Activated CD8-positive, alpha-beta memory T cell treated with anti-CD3 and anti-CD28 coated beads, Interleukin-2, amount 50 U/mL, for 4 hours (primary cell): Measurements from ENCODE around the gene SSR3.
"Not testable (repeated sequence)": the region's sequence is repeated elsewhere in the genome, so short reads cannot be mapped to it uniquely, and the experiment has no call there.

ENCODE experiments used
- DNase-seq: peaks from one replicate; pipeline ENCODE4 v3.0.0-alpha.2; 2020

Gene SSR3

GRCh38 chr3:156575641-156576040 is 20.7 kb upstream of the SSR3 start:
- no peak for DNase-seq

- not testable (repeated sequence) for DNase-seq
Observed at GRCh38 chr3:156569881-156570280, 15.0 kb upstream of the SSR3 start.

DNA sequence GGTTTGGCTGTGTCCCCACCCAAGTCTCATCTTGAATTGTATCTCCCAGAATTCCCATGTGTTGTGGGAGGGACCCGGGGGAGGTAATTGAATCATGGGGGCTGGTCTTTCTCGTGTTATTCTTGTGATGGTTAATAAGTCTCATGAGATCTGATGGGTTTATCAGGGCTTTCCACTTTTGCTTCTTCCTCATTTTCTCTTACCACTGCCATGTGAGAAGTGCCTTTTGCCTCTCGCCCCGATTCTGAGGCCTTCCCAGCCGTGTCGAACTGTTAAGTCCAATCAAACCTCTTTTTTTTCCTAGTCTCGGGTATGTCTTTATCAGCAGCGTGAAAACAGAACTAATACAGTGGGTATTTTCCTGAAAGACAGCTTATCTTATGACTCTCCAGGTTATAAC is 14.1 kb upstream of the SSR3 start:
- DNase-seq = not testable (repeated sequence)

GRCh38 chr3:156563900-156564682 is 9.2 kb upstream of the SSR3 start:
- no peak for DNase-seq

- DNase-seq = not testable (repeated sequence)
Observed at GRCh38 chr3:156562486-156562885, 7.6 kb upstream of the SSR3 start.

DNA sequence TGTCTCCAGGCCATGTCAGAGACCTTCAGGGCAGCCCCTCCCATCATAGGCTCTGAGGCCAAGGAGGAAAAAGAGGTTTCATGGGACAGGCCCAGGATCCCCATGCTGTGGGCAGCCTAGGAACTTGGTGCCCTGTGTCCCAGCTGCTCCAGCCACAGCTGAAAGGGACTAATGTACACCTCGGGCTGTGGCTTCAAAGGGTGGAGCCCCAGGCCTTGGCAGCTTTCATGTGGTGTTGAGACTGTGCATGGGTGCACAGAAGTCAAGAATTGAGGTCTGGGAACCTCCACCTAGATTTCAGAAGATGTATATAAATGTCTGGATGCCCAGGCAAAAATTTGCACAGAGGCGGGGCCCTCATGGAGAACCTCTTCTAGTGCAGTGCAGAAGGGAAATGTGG is 6.6 kb upstream of the SSR3 start:
- DNase-seq = no peak

DNA sequence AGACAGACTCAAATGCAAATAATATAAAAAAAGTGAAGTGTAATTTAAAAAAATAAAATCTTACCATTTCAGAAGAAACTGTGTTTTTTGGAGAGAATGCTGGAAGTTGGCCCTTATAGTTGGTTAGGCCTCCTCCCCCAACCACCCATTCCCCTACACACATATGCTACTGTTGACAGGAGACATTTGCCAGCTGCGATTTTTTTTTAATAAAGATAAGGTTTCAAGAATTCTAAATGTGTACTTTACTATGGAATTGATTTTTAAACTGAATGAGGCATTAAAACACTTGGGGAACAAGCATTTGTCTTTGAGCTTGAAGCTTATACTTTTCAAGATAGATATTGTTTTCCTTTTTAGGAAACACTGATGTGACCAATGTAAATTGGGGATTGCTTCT is 4.4 kb upstream of the SSR3 start:
- no peak for DNase-seq

GRCh38 chr3:156558389-156558788 is 3.5 kb upstream of the SSR3 start:
- DNase-seq = no peak

- no peak for DNase-seq
Observed at GRCh38 chr3:156554515-156554841, 439 bp downstream of the SSR3 start.

DNA sequence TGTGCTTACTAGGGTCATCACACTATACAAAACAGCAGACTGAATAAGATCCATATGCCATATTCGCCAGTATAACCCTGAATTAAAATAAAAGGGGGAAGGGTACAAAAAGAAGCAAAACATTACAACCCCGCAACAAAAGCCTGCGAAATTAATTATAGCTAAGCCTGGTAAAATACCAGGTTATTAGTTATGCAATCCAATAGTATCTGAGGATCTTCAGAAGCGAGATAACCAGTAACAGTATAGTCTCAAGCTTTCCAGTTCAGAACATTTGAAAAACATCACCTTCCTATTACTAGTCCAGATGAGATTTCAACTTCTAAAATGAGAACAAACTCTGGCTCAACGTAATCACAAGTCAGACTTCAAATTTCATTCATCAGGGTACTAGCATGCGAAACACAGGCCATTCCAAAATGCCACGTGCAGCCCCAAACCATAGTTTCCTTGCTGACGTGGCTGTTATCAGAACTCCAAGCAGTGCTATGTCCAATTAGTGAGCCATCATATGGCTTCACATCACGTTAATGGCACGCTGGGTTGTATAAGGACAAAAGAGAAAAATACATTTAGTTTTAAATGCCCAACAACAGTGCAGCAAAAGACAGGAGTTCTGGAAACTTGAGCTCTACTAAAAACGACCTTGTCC is 1.1 kb downstream of the SSR3 start:
- DNase-seq = no peak

DNA sequence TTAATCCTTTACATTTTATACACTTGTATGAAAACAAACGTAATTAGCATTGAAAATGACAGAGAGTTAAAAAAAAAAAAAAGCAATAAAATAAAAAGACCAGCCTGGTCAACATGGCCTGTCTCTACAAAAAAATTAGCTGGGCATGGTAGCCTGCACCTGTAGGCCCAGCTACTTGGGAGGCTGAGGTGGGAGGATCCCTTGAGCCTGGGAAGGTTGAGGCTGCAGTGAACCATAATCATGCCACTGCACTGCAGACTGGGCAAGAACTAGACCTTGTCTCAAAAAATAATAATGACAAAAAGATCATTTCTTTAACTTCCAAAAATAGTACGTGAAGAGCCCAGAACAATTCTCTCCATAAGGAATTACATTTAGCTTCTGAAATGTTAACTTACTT is 1.9 kb downstream of the SSR3 start:
- DNase-seq = no peak

- DNase-seq = no peak
Observed at GRCh38 chr3:156551746-156552145, 3.2 kb downstream of the SSR3 start.

GRCh38 chr3:156551261-156551660 is 3.7 kb downstream of the SSR3 start:
- no peak for DNase-seq

DNA sequence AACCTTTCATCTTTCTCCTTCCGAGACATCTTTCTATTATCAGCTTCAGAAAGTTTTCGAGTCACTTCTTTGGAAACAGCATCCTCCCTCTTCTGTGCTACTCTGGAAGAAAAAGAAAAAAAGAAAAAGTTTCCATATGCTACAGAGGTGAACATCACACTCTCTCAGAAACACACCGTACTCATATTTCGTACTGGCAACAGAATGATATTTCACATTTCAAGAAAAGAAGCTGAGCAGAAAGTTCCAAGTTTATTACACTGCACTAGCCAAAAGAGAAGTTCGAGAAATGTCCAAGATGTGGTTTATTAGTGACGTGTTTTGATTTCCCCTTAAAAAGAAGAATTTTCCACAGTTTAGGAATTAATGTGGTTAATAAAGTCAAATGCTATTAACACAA is 6.0 kb downstream of the SSR3 start:
- no peak for DNase-seq

DNA sequence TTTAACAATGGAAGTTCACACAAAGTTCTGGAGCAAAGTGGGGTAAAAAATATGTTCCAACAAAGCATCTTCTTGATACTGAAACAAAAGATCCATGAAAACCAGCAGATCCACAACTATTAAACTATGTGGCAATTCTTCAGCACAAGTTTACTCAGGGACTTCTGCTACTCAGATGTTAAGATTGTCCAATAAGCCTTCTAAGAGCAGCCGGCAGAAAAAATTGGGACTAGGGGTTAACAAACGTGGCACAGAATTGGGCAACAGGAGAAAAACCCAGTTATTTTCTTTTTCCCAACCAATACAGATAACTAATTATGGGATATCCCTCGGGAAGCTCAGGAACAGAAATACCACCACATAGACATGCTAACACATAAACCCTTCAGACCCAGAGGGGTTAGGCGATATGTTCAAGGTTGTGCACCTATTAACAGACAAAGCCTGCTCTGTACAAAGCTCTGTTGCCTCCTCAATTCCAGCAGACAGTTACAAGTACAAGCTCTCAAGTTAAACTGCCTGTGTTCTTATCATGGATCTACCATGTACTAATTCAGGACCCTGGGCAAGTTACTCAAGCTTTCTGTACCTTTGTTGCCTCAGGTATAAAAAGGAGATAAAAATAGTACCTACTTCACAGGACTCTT is 6.8 kb downstream of the SSR3 start:
- no peak for DNase-seq

DNA sequence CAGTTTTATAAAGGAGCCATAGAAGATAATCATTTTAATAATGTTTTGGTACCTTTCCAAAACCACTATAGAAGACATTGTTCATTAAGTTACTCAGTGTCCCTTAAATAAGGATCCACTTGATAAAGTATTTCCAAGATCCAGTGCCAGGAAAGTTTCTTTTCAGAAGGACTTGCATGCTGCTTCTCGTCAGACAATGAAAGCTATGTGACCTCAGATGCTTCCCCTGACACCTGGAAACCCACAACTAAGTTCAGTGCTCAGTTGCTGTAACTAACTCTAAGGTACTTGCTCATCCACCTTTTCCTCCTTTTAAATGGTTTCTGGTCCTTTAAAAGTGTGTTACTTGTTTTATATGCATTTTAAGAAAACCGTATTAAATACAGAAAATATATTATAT is 7.3 kb downstream of the SSR3 start:
- no peak for DNase-seq

GRCh38 chr3:156543043-156543555 is 11.8 kb downstream of the SSR3 start:
- no peak for DNase-seq

GRCh38 chr3:156542101-156543042 is 12.5 kb downstream of the SSR3 start:
- DNase-seq = no peak

DNA sequence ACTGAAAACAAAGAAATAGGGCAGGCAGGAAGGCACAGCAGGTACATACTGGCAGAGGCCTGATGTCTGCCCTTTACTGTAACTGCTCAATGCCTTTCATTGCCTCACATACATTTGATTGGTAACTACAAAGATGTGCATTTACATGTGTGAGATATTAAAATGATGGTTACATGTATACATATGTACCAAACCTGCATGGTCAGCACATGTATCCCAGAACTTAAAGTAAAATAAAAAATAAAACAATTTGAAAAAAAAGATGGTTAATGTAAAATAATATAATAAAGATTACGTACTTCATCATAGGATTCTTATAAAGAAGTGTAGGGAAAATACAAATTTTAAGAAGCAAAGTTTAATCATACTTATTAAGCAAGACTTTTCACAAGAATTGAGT is 15.1 kb downstream of the SSR3 start:
- no peak for DNase-seq

- no peak for DNase-seq
Observed at GRCh38 chr3:156539051-156539450, 15.9 kb downstream of the SSR3 start.

DNA sequence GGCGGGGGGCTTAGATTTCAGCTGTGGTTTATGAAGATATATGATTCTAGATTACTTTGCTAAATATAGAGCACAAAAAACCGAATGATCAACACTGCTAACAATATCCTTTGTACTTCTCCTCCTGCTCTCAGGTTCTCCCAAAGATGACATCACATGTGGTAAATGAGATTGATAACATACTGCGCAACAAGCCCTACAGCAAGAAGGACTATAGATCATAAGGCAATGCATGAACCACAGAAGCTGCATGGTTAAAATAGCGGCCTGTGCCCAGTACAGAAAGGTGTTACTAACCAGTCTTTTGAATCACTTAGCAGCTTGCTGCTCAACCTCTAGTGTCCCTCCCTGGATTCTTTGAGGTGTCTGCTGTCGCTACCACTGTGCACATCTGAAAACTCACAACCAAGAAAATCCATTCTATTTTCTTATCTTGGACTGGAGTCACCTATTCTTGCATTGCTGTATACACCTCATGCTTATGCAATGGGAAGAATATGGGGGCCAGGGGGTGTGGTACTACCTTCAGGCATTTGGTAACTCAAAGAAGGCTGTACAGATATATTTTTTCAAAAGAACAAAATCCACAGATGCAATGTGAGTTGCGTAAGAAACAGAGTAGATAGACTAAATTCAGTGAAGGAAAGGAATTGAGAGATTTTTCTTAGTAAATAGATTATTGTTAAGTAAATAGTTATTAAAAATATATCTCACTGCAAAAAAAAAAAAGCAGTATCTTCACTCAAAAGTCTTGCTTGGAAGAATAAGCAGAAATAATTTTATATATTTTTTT is 18.2 kb downstream of the SSR3 start:
- DNase-seq = no peak

DNA sequence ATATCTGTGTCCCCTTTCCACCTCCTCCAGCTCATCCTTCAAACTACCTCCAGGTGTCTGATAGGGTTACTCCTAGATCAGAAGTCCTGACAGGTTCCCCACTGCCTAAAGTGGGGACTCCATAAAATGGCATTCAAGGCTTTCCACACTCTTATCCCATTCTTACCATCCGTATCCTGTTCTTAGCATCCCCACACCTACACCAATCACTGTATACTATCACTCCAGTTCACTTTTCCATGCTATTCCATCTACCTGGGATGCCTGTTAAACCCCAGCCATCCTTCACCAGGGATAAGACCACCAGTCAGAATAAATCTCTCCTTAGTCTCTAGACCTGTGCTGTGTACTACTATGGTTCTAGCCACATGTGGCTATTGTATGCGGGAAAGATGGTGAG is 19.1 kb downstream of the SSR3 start:
- no peak for DNase-seq
